ENCODE data around the gene CCDC92B. TPM values are rescaled to one million over a fixed set of nuclear protein-coding genes. Genes with fewer than 3 reads are reported as not detected.
A peak's percentile ranks its signal among the peaks of the same experiment; 100 is the strongest.

The CCDC92B gene
- total RNA-seq, 1 experiment from 2014 or later, result 0.09 TPM

DNA sequence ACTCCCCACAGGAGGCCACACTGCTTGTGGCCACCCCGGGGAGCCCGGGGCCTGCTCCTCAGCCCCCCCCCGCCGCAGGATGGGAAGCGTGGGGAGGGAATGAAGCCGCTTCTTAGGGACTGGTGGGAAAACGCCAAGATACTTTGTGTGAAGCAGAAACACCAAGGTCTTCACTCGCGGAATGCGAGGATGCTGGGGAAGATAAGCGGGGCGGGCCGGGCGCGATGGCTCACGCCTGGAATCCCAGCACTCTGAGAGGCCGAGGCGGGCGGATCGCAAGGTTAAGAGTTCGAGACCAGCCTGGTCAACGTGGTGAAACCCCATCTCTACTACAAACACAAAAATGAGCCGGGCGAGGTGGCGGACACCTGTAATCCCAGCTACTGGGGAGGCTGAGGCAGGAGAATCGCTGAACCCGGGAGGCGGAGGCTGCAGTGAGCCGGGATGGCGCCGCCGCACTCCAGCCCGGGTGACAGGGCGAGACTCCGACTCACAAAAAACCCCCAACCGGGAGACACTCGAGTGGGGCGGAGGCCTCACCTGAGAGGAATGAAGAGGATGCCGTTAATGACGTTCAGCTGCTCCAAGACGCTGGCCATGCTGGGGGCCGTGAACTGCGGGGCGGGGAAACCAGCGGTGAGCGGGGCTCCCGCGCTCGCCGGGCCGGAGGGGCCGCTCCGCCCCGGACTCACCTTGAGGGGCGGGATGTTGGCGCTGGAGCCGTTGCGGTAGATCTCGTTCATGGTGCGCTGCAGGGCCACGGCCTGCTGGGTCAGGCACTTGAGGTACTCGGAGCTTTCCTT lies 58.2 kb downstream of the CCDC92B start:
- Histone ChIP-seq H3K9me3 (ENCODE audit: low read depth, low read length, poor library complexity, severe bottlenecking) (no peaks in the 10 kb centered on the region), H3K36me3 (ENCODE audit: insufficient read depth, low read length, poor library complexity, severe bottlenecking) (peaks cover 48% of the 10 kb centered on the region), H3K27ac (ENCODE audit: low read depth, low read length, poor library complexity, severe bottlenecking) (no peak overlapping the region), H3K27me3 (replicated peaks; ENCODE audit: insufficient read depth, low read depth, low read length, poor library complexity) (no peaks in the 10 kb centered on the region), H3K4me1 (ENCODE audit: insufficient read depth, low read length, poor library complexity, severe bottlenecking) (no peaks in the 10 kb centered on the region), H3K4me3 (ENCODE audit: low read depth, low read length, poor library complexity, severe bottlenecking) (no peak overlapping the region)
- no peak for TF ChIP-seq EZH2 (IDR thresholded peaks at IDR 0.05; ENCODE audit: borderline replicate concordance, low read depth, low read length, poor library complexity, severe bottlenecking)
- TF ChIP-seq, protein P1, sequence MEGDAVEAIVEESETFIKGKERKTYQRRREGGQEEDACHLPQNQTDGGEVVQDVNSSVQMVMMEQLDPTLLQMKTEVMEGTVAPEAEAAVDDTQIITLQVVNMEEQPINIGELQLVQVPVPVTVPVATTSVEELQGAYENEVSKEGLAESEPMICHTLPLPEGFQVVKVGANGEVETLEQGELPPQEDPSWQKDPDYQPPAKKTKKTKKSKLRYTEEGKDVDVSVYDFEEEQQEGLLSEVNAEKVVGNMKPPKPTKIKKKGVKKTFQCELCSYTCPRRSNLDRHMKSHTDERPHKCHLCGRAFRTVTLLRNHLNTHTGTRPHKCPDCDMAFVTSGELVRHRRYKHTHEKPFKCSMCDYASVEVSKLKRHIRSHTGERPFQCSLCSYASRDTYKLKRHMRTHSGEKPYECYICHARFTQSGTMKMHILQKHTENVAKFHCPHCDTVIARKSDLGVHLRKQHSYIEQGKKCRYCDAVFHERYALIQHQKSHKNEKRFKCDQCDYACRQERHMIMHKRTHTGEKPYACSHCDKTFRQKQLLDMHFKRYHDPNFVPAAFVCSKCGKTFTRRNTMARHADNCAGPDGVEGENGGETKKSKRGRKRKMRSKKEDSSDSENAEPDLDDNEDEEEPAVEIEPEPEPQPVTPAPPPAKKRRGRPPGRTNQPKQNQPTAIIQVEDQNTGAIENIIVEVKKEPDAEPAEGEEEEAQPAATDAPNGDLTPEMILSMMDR (conservative IDR thresholded peaks at IDR 0.05; ENCODE audit: low read depth, low read length), result no peak
- POLR2A ChIA-PET (ENCODE audit: low non-redundant PET), result no interaction called here
- no peak for DNase-seq (ENCODE audit: low spot score)
- intact Hi-C loops (cut with micrococcal nuclease; ENCODE audit: unreplicated experiment), result no loop called here
- CTCF ChIA-PET, result no interaction called here
- no TSS peak for BruUV-seq (replicated peaks)

DNA sequence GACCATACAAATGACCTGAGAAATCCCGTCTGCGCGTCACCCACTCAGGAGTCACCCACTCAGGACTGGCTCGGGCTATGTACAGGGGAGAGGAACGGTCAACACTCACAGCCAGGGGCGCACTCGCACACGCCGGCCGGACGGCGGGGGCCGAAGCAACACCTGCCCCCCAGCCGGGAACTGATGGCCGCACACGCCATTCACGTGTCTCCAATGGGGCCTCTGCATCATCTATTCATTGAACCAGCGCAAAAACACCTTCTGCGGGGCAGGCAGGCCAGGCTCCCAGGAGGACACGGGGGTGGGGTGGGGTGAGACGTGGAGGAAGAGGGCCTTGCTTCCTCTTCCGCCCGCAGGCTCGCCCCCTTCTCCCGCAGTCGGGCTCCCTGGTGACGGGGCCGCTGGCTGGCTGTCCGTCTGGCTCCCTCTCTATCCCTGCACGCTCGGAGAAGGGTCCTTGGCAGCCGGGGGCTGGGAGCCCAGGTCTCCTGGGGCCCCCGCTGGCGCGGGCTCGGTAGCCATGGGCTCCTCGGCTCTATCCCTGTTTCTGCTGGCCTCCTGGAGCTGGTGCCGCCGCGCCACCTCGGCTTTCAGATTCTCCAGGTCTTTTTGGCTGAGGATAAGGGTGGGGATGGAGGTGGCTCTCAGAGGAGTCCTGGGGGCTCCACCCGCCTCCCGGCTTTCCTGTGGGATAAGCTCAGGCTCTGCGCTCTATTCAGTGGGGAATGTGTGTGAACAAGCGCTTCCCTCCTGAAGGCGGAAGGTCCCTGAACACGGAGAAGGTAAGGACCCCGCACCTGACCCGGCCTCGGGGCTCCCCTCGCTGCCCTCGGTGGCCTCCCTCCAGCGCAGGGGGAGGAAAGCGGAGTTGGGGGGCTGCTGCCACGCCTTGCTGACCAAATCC lies 59.0 kb downstream of the CCDC92B start:
- no peak overlapping the region for H3K27ac ChIP-seq (ENCODE audit: low read depth, low read length, poor library complexity, severe bottlenecking)
- BruUV-seq (replicated peaks), result no TSS peak
- POLR2A ChIA-PET (ENCODE audit: low non-redundant PET), result no interaction called here
- DNase-seq (ENCODE audit: low spot score), result no peak
- intact Hi-C loops (cut with micrococcal nuclease; ENCODE audit: unreplicated experiment), result no loop called here
- no peak overlapping the region for H3K4me3 ChIP-seq (ENCODE audit: low read depth, low read length, poor library complexity, severe bottlenecking)
- H3K36me3 ChIP-seq (ENCODE audit: insufficient read depth, low read length, poor library complexity, severe bottlenecking), result peaks cover 41% of the 10 kb centered on the region
- CTCF ChIA-PET, result no interaction called here
- no peaks in the 10 kb centered on the region for H3K27me3 ChIP-seq (replicated peaks; ENCODE audit: insufficient read depth, low read depth, low read length, poor library complexity)
- no peaks in the 10 kb centered on the region for H3K4me1 ChIP-seq (ENCODE audit: insufficient read depth, low read length, poor library complexity, severe bottlenecking)
- no peaks in the 10 kb centered on the region for H3K9me3 ChIP-seq (ENCODE audit: low read depth, low read length, poor library complexity, severe bottlenecking)
- TF ChIP-seq EZH2 (IDR thresholded peaks at IDR 0.05; ENCODE audit: borderline replicate concordance, low read depth, low read length, poor library complexity, severe bottlenecking), result no peak
- TF ChIP-seq, protein P1 (conservative IDR thresholded peaks at IDR 0.05; ENCODE audit: low read depth, low read length), result no peak

DNA sequence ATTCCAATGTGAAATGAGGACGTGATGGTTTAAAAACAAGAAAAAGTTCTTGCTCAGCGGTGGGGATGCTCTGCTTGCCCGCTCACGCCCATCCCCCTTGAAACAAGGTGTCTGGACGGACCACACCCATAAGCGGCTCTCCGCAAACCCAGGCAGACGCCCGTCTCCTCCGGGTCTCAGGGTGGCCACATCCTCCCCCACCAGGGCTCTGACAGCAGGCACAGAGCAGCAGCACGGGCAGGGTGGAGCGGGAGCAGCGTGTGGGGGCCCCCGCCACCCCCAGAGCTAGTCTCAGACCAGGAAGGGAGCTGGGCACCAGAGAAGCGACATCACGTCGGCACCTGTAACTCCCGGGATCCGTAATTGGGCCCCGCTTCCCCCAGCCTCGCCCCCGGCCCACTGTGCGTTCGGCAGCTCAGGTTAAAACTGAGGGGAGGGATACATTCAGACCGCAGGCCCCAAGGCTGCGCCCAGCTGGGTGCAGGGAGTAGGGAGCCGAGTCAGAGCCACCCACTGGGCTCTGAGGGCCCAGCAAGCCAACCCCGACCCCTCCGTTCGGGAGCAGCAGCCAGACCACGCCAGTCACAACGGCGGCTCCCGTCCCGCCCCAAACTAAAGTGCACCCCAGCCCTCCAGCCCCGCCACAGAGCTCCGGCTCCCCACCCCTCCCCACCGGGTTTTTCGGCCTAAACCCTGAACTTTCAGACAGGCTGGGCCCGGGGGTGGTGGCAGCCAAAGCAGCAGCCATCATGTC lies 59.9 kb downstream of the CCDC92B start:
- ChIA-PET POLR2A (ENCODE audit: low non-redundant PET) (no interaction called here), CTCF (no interaction called here)
- TSS peak; percentile 55 for BruUV-seq (replicated peaks)
- TF ChIP-seq EZH2 (IDR thresholded peaks at IDR 0.05; ENCODE audit: borderline replicate concordance, low read depth, low read length, poor library complexity, severe bottlenecking), result no peak
- TF ChIP-seq, protein P1 (conservative IDR thresholded peaks at IDR 0.05; ENCODE audit: low read depth, low read length), result no peak
- Histone ChIP-seq H3K4me3 (ENCODE audit: low read depth, low read length, poor library complexity, severe bottlenecking) (no peak overlapping the region), H3K9me3 (ENCODE audit: low read depth, low read length, poor library complexity, severe bottlenecking) (no peaks in the 10 kb centered on the region), H3K27ac (ENCODE audit: low read depth, low read length, poor library complexity, severe bottlenecking) (no peak overlapping the region), H3K36me3 (ENCODE audit: insufficient read depth, low read length, poor library complexity, severe bottlenecking) (peaks cover 38% of the 10 kb centered on the region), H3K4me1 (ENCODE audit: insufficient read depth, low read length, poor library complexity, severe bottlenecking) (no peaks in the 10 kb centered on the region), H3K27me3 (replicated peaks; ENCODE audit: insufficient read depth, low read depth, low read length, poor library complexity) (no peaks in the 10 kb centered on the region)
- no peak for DNase-seq (ENCODE audit: low spot score)
- intact Hi-C loops (cut with micrococcal nuclease; ENCODE audit: unreplicated experiment), result loop anchor here (10.0 kb wide), 1 partner anchor 305 kb away; no protein-coding TSS in a partner anchor
